ENCODE measurements around the gene KCNK7. TPM values are rescaled to one million over a fixed set of nuclear protein-coding genes. Genes with fewer than 3 reads are reported as not detected.

Gene KCNK7
- polyA plus RNA-seq, 3 donors, result 4.3 TPM; not detected in 2

DNA sequence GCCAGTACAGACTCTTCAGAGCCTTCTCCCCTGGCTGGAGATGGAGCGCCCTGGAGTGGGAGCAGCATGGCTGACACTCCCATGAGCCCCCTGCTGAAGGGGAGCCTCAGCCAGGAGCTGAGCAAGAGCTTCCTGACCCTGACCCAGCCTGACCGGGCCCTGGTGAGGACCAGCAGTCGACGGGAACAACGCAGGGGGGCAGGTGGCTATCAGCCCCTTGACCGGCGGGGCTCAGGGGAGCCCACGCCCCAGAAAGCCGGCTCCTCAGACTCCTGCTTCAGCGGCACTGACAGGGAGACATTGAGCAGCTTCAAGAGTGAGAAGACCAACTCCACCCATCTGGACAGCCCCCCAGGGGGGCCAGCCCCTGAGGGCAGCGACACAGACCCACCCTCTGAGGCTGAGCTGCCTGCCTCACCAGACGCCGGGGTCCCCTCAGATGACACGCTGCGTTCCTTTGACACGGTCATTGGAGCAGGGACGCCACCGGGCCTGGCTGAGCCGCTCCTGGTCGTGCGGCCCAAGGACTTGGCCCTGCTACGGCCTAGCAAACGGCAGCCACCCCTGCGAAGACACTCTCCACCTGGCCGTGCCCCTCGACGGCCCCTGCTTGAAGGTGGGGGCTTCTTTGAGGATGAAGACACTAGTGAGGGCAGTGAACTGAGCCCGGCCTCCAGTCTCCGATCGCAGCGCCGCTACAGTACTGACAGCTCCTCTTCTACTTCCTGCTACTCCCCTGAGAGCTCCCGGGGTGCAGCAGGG is 22.6 kb upstream of the KCNK7 start:
- Mint-ChIP-seq H3K4me3 (no peak overlapping the region), H3K9me3 (peaks cover 0 to 1% (median 0%) of the 10 kb centered on the region in 7 donors), H3K27me3 (ENCODE audit: low read depth in 3 of 3) (no peaks in the 10 kb centered on the region), H3K4me1 (peaks cover 15% of the 10 kb centered on the region), H3K27ac (peak overlapping the region in 1 of 7 donors; percentile 54), H3K36me3 (peaks cover 42 to 70% of the 10 kb centered on the region in 2 donors)
- Histone ChIP-seq H3K9me3 (replicated peaks in 1 of 2; ENCODE audit: control insufficient read depth in 1 of 2, insufficient read depth in 1 of 2, low read length in 2 of 2) (no peaks in the 10 kb centered on the region), H2AFZ (ENCODE audit: insufficient read depth, low read depth, low read length, poor library complexity, severe bottlenecking) (no peak overlapping the region), H3K27me3 (ENCODE audit: control insufficient read depth in 2 of 2, insufficient read depth in 2 of 2, low read length in 2 of 2) (no peaks in the 10 kb centered on the region), H3K9ac (ENCODE audit: insufficient read depth, low read length, poor library complexity, severe bottlenecking) (no peak overlapping the region), H4K20me1 (ENCODE audit: insufficient read depth, low read length) (peaks cover 77% of the 10 kb centered on the region), H3K4me3 (replicated peaks in 1 of 3; ENCODE audit: low read depth in 2 of 3, low read length in 3 of 3) (no peak overlapping the region), H3K27ac (ENCODE audit: low read depth in 1 of 2, low read length in 2 of 2) (no peak overlapping the region), H3K36me3 (replicated peaks in 1 of 2; ENCODE audit: control insufficient read depth in 1 of 2, insufficient read depth in 2 of 2, low read length in 2 of 2) (peaks cover 59 to 62% of the 10 kb centered on the region in 2 donors), H3K4me1 (ENCODE audit: control insufficient read depth in 1 of 2, insufficient read depth in 2 of 2, low read length in 2 of 2) (peaks cover 14 to 26% of the 10 kb centered on the region in 2 donors), H3K79me2 (ENCODE audit: insufficient read depth, low read length) (peaks cover 69% of the 10 kb centered on the region), H3K4me2 (replicated peaks; ENCODE audit: extremely low read depth, low read length, poor library complexity, severe bottlenecking) (no peak overlapping the region)
- WGBS (ENCODE audit: insufficient coverage), result 98% methylated on average over 29 of the region's 33 CpGs
- DNase-seq, result no peak
- intact Hi-C loops (cut with micrococcal nuclease), result loop anchor here (5.0 to 10.0 kb wide), 2 partner anchors 34 to 73 kb away; no protein-coding TSS in a partner anchor
- TF ChIP-seq, protein P1, sequence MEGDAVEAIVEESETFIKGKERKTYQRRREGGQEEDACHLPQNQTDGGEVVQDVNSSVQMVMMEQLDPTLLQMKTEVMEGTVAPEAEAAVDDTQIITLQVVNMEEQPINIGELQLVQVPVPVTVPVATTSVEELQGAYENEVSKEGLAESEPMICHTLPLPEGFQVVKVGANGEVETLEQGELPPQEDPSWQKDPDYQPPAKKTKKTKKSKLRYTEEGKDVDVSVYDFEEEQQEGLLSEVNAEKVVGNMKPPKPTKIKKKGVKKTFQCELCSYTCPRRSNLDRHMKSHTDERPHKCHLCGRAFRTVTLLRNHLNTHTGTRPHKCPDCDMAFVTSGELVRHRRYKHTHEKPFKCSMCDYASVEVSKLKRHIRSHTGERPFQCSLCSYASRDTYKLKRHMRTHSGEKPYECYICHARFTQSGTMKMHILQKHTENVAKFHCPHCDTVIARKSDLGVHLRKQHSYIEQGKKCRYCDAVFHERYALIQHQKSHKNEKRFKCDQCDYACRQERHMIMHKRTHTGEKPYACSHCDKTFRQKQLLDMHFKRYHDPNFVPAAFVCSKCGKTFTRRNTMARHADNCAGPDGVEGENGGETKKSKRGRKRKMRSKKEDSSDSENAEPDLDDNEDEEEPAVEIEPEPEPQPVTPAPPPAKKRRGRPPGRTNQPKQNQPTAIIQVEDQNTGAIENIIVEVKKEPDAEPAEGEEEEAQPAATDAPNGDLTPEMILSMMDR (IDR thresholded peaks at IDR 0.05), result no peak

DNA sequence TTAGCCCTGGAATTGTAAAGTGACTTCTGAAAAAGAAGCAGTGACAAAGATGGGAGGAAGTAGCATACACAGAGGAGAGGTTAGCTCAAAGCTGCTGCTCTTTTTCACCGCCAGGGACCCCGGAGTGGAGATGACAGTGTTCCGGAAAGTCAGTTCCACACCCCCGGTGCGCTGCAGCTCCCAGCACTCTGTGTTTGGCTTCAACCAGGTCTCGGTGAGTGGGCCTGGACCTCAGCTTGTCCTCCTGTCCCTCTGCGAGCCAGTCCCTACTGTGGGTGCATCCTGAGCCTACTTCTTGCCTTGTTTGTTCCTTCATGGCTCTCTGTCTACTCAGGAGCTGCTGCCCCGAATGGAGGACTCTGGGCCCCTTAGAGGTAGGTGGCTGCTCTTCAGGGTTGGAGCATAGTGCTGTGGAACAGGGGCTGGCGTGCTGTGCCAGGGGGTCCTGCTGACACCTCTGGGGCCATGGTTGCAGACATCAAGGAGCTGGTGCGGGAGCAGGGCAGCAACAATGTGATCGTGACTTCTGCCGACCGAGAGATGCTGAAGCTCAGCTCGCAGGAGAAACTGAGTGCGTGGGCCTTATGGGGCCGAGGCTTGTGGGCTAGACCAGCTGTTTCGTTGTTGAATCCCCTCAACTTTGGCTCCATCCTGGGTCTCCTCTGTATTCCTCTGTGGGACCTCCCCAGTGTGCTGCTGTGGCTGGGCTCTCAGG is 21.7 kb upstream of the KCNK7 start:
- intact Hi-C loops (cut with micrococcal nuclease), result loop anchor here (5.0 to 10.0 kb wide), 2 partner anchors 35 to 72 kb away; no protein-coding TSS in a partner anchor
- Histone ChIP-seq H3K9ac (ENCODE audit: insufficient read depth, low read length, poor library complexity, severe bottlenecking) (peak overlapping the region; percentile 92), H3K27me3 (ENCODE audit: control insufficient read depth in 2 of 2, insufficient read depth in 2 of 2, low read length in 2 of 2) (no peaks in the 10 kb centered on the region), H4K20me1 (ENCODE audit: insufficient read depth, low read length) (peaks cover 82% of the 10 kb centered on the region), H3K4me2 (replicated peaks; ENCODE audit: extremely low read depth, low read length, poor library complexity, severe bottlenecking) (peak overlapping the region; percentile 92), H3K36me3 (replicated peaks in 1 of 2; ENCODE audit: control insufficient read depth in 1 of 2, insufficient read depth in 2 of 2, low read length in 2 of 2) (peaks cover 57 to 58% of the 10 kb centered on the region in 2 donors), H3K27ac (ENCODE audit: low read depth in 1 of 2, low read length in 2 of 2) (peak overlapping the region in 1 of 2 donors; percentile 96), H2AFZ (ENCODE audit: insufficient read depth, low read depth, low read length, poor library complexity, severe bottlenecking) (no peak overlapping the region), H3K4me1 (ENCODE audit: control insufficient read depth in 1 of 2, insufficient read depth in 2 of 2, low read length in 2 of 2) (peaks cover 22 to 35% of the 10 kb centered on the region in 2 donors), H3K79me2 (ENCODE audit: insufficient read depth, low read length) (peaks cover 78% of the 10 kb centered on the region), H3K9me3 (replicated peaks in 1 of 2; ENCODE audit: control insufficient read depth in 1 of 2, insufficient read depth in 1 of 2, low read length in 2 of 2) (no peaks in the 10 kb centered on the region), H3K4me3 (replicated peaks in 1 of 3; ENCODE audit: low read depth in 2 of 3, low read length in 3 of 3) (peak overlapping the region in 1 of 3 experiments; percentile 96)
- TF ChIP-seq, protein P1 (IDR thresholded peaks at IDR 0.05), result no peak
- H3K36me3 Mint-ChIP-seq, result peaks cover 39 to 70% of the 10 kb centered on the region in 2 donors
- H3K27me3 Mint-ChIP-seq (ENCODE audit: low read depth in 3 of 3), result no peaks in the 10 kb centered on the region
- peaks cover 24% of the 10 kb centered on the region for H3K4me1 Mint-ChIP-seq
- H3K9me3 Mint-ChIP-seq, result peaks cover 0 to 1% (median 0%) of the 10 kb centered on the region in 7 donors
- no peak for DNase-seq
- H3K4me3 Mint-ChIP-seq, result peak overlapping the region in 1 of 2 donors; percentile 48
- H3K27ac Mint-ChIP-seq, result peak overlapping the region in 5 of 7 donors; percentile 13 to 95 (median 89)
- WGBS (ENCODE audit: insufficient coverage), result 96% methylated on average over 16 of the region's 17 CpGs
